ENCODE measurements around the gene ICAM2.

GRCh38 chr17:64007838-64008282 lies 12.6 kb downstream of the ICAM2 start:
- TF ChIP-seq CTCF (IDR thresholded peaks at IDR 0.05; ENCODE audit: extremely low read depth in 1 of 2, insufficient read depth in 1 of 2, low read depth in 1 of 2, low read length in 2 of 2) = no peak
- TF ChIP-seq POLR2AphosphoS5 (IDR thresholded peaks at IDR 0.05; ENCODE audit: insufficient read depth, low read depth, low read length) = peak; percentile 10
- TF ChIP-seq MAX (IDR thresholded peaks at IDR 0.05; ENCODE audit: insufficient read depth, insufficient read length) = no peak
- no peak for TF ChIP-seq POLR2A (IDR thresholded peaks at IDR 0.05; ENCODE audit: low read depth, low read length)
- TF ChIP-seq EZH2 (IDR thresholded peaks at IDR 0.05; ENCODE audit: borderline replicate concordance, low read depth, low read length, severe bottlenecking) = no peak
- TF ChIP-seq FOS (IDR thresholded peaks at IDR 0.05; ENCODE audit: borderline replicate concordance, insufficient read depth, low read length) = no peak
